NOMO-1 treated with dmso at 0.1 percent for 144 hours (cell line): ENCODE measurements around the gene ISOC2.
"Not testable (repeated sequence)": the region's sequence is repeated elsewhere in the genome, so short reads cannot be mapped to it uniquely, and the experiment has no call there.

ENCODE experiments used
- DNase-seq: peaks from one replicate; lab custom pipeline; 2025; ENCODE audit not compliant: unreplicated experiment; lab: John Stamatoyannopoulos, UW

ISOC2 gene, protein sequence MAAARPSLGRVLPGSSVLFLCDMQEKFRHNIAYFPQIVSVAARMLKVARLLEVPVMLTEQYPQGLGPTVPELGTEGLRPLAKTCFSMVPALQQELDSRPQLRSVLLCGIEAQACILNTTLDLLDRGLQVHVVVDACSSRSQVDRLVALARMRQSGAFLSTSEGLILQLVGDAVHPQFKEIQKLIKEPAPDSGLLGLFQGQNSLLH

DNA sequence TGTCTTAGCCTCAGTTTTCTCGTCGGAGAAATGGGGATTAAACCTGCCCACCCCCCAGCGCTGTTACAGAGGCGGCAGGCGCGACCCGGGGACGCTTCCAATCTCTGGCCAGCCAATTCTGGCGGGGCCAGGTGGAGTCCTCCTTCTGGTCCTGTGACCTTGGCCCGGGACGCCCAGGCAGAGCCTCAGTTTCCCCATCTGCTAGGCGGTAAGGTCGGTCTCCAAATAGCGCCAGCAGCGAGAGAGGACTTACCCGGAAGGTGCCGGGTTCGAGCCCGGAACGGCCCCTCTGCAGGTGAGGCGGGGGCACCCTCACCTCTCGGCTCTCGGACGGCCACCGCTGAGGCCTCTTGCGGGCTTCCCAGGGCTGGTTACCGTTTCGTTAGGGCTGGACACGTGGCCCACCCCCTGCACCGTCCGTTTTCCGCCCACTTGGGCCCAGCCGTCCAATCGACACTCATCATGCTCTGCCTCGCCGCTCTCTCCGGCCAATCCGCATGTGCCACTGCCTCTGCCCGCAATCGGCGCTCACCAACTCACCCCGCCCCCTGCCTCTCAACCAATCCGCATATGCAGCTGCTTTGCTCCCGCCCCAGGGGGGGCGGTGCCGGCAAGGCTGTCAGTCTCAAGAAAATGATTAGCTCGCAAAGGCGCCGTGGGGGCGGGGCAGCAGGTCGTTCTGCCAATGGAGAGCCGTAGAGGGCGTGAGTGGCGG is at the start of gene ISOC2:
Gene ISOC2, minus strand, starts transcription at position 384 of the 715 bp plus-strand sequence. CDS start 5,156 bp downstream, outside the sequence.
- peak; percentile 99 for DNase-seq

DNA sequence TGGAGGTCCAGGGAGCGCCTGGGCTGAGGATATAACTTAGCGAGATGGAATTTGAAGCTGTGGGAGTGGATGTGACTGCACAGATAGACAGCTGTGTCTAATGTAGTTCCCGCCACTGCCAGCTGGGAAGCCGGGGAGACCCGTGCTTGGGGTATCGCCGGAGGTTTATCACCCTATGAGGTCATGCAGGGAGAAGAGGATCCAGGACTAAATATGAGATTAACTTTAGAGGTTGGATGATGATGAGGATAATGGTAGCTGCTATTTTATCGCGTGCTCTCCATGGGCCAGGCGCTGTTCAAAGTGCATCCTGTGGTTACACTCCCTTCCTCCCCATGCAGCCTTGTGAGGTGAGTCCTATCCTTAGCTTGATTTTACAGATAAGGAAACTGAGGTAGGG is 46.7 kb upstream of the ISOC2 start:
- DNase-seq = no peak

DNA sequence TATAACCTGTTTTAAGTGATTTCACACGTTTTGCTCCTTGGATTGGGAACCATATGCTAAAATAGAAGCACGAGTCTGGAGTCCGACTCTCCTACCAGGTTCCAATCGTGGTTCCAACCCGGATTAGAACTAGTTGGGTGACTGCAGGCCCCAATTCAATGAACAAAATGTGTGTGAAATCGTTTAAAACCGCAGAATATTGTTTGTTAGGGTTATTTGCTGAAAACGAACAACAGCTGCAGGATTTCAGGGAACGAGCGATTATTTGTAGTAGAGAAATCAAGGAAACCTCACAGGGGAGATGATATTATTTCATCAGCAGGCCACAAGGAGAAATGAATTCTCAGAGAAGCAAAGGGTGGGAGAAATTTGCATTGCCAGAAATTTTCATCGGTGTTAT is 43.5 kb upstream of the ISOC2 start:
- DNase-seq = no peak

GRCh38 chr19:55504252-55504603 is 42.8 kb upstream of the ISOC2 start:
- no peak for DNase-seq

DNA sequence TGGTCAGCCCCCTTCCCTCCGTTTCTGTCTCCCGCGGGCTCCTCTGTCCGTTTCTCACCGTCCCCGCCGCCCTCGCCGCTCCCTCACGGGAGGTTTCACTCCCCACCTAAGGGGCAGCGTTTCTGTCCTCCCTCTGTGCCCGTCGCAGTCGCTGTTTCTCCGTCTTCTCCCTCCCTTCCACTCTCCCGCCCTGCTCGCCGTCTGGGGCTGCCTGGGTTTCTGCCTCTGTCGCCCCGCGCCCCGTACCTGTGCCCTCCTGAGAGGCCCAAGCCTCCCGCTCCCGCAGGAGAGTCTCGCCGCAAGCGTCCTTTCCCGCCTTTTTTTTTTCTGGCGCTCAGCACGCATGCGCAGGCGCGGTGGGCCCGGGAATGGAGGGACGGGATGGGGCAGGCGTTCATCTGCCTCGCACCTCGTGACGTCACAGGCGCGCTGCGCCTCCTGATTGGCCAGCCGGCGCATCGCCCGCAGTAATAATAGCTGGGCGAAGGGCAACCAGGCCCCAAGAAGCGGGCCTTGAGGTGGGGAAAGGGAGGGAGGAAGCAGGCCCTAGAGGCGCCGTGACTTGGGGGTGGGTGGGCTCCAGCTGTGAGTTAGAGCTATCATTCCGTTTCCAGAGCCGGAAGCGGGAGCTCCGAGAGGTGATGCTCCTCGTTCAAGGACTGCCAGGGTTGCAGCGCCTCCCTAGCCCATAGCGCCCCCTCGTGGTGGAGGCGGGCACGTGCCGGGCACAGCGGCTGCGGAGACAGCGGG is 42.2 kb upstream of the ISOC2 start:
- DNase-seq = peak; percentile 85

GRCh38 chr19:55503157-55503501 is 41.7 kb upstream of the ISOC2 start:
- DNase-seq = no peak

- DNase-seq = no peak
These were observed 40.9 kb upstream of the ISOC2 start for GRCh38 chr19:55502197-55502952.

DNA sequence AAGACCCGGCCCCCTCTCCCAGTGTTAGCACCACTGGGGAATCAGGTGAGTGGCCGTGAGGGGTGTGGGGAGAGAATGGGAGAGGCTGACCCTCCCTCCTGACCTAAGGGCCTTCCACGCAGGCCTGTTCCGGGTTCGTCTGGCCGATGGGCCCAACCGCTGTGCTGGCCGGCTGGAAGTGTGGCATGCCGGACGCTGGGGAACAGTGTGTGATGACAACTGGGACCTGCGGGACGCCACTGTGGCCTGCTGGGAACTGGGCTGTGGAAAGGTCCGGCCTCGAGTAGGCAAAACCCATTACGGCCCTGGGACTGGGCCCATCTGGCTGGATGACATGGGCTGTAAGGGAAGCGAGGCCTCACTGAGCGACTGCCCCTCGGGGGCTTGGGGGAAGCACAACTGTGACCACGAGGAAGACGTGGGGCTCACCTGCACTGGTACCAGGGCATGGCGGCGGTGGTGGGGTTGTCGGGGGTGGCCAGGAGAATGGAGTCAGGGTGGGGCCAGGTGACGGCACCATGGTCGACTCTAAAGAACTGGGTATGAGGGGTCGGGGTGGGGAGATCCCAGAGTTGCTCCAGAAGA is 39.0 kb upstream of the ISOC2 start:
- no peak for DNase-seq

- DNase-seq = no peak
These were observed 36.9 kb upstream of the ISOC2 start for GRCh38 chr19:55498246-55498840.

- no peak for DNase-seq
These were observed 36.3 kb upstream of the ISOC2 start for GRCh38 chr19:55497763-55498162.

GRCh38 chr19:55496820-55497219 is 35.4 kb upstream of the ISOC2 start:
- not testable (repeated sequence) for DNase-seq

DNA sequence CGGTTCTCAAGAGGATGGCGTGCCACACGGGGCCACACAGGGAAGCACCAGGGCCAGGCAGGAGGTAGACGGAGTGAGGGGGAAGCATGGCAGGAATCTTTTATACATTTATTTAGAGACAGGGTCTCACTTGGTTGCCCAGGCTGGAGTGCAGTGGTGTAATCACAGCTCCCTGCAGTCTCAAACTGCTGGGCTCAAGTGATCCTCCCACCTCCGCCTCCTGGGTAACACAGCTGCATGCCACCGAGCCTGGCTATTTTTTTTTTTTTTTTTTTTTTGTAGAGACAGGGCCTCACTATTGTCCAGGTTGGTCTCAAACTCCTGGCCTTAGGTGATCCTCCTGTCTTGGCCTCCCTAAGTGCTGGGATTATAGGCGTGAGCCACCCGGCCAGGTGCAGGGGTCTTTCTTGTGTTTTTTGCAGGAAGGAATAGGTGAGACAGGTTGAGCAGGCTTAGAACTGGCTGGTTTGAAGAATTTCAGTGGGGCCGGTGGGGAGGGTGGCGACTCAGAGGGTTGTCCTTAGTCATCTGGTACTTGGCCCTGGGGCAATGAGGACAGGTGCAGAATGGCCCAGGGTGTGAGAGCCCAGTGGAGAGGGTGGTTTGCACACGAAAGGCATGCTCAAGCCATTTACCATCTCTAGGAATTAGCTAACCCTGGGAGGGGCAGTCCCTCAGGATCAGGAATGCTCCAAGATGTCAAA is 34.4 kb upstream of the ISOC2 start:
- DNase-seq = no peak

DNA sequence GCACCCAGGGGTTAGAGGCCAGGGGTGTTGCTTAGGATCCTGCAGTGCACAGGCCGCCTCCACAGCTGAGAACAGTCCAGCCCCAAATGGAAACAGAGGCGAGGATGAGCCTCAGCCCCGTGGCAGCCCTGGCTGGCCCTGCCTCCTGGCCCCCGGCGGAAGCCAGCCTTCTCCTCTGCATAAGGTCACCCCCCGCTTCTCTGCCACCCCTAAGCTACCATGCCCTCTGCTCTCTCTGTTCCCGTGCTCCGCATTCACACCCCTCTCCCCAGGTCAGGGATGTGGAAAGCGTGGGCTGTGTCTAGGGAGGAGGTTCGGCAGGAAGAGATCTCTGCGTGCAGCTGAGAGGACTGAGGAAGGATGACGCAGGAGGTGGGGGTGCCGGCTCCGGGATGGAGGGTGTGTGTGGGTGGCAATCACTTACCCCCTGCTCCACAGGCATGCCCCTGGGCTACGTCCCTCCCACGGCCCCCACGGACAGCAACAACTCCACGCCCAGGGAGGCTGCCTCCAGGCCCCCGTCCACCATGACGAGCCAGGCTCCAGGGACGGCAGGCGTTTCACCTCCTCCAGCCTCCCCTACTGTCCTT is 32.8 kb upstream of the ISOC2 start:
- DNase-seq = no peak

DNA sequence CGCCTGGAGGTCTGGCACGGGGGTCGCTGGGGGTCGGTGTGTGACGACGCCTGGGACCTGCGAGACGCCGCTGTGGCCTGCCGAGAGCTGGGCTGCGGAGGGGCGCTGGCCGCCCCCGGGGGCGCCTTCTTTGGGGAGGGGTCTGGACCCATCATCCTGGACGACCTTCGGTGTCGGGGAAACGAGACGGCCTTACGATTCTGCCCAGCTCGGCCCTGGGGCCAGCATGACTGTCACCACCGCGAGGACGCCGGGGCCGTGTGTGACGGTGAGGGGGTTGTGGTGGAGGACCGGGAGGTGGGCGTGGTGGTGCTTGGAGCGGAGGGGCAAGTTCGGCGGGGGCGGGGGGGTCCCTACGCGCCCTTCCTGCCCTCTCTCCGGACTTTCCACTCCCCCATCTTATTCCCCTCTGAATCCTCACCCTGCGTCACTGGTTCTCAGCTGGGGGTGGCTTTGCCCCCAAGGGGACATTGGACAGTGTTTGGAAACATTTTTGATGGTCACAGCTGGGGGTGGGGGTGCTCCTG is 32.3 kb upstream of the ISOC2 start:
- DNase-seq = no peak

GRCh38 chr19:55493052-55493644 is 31.7 kb upstream of the ISOC2 start:
- DNase-seq = no peak

GRCh38 chr19:55492362-55492944 is 31.0 kb upstream of the ISOC2 start:
- no peak for DNase-seq

GRCh38 chr19:55491546-55492360 is 30.3 kb upstream of the ISOC2 start:
- no peak for DNase-seq
